ENCODE data around the gene ADGRE2.

GRCh38 chr19:14695471-14695870, 82.9 kb downstream of the ADGRE2 start:
- TF ChIP-seq SUZ12 (IDR thresholded peaks at IDR 0.05; ENCODE audit: extremely low read depth, insufficient read depth, insufficient read length), result no peak
- TF ChIP-seq YY1 (IDR thresholded peaks at IDR 0.05; ENCODE audit: insufficient read depth, insufficient read length), result no peak
